T-helper 9 cell (primary cell): ENCODE results near the gene TMEM14B.
A peak's percentile ranks its signal among the peaks of the same experiment; 100 is the strongest.
"Not testable (repeated sequence)": the region's sequence is repeated elsewhere in the genome, so short reads cannot be mapped to it uniquely, and the experiment has no call there.

ENCODE experiments used
- DNase-seq: peaks from one replicate; pipeline ENCODE4 v3.0.0-alpha.2; 2020

TMEM14B gene

GRCh38 chr6:10749734-10750133 lies 2.1 kb downstream of the TMEM14B start:
- DNase-seq, result no peak

GRCh38 chr6:10750568-10750967 lies 3.0 kb downstream of the TMEM14B start:
- DNase-seq, result not testable (repeated sequence)

GRCh38 chr6:10751757-10752156 lies 4.2 kb downstream of the TMEM14B start:
- DNase-seq, result not testable (repeated sequence)

- no peak for DNase-seq
Measured at GRCh38 chr6:10756085-10756484, 8.5 kb downstream of the TMEM14B start.

- no peak for DNase-seq
Measured at GRCh38 chr6:10759312-10759839, 11.8 kb downstream of the TMEM14B start.

- DNase-seq, result no peak
Measured at GRCh38 chr6:10759884-10760329, 12.3 kb downstream of the TMEM14B start.

- DNase-seq, result no peak
Measured at GRCh38 chr6:10763006-10763405, 15.4 kb downstream of the TMEM14B start.

GRCh38 chr6:10769419-10769818 lies 21.8 kb downstream of the TMEM14B start:
- DNase-seq, result no peak

- DNase-seq, result no peak
Measured at GRCh38 chr6:10771371-10771894, 23.8 kb downstream of the TMEM14B start.

GRCh38 chr6:10778230-10778629 lies 30.6 kb downstream of the TMEM14B start:
- DNase-seq, result no peak

- no peak for DNase-seq
Measured at GRCh38 chr6:10779076-10779475, 31.5 kb downstream of the TMEM14B start.

GRCh38 chr6:10791673-10792072 lies 44.1 kb downstream of the TMEM14B start:
- DNase-seq, result no peak

- DNase-seq, result no peak
Measured at GRCh38 chr6:10792101-10792500, 44.5 kb downstream of the TMEM14B start.

GRCh38 chr6:10793035-10793434 lies 45.4 kb downstream of the TMEM14B start:
- no peak for DNase-seq

- no peak for DNase-seq
Measured at GRCh38 chr6:10793695-10794094, 46.1 kb downstream of the TMEM14B start.

GRCh38 chr6:10794239-10794638 lies 46.6 kb downstream of the TMEM14B start:
- no peak for DNase-seq

GRCh38 chr6:10800810-10801209 lies 53.2 kb downstream of the TMEM14B start:
- no peak for DNase-seq

GRCh38 chr6:10801224-10801848 lies 53.7 kb downstream of the TMEM14B start:
- DNase-seq, result peak; percentile 35
